NCI-H2196 (cell line): ENCODE data around the gene SEZ6L.

Source experiments
- DNase-seq: peaks from one replicate; lab custom pipeline; 2025; ENCODE audit not compliant: unreplicated experiment; lab: John Stamatoyannopoulos, UW

SEZ6L gene

GRCh38 chr22:26169315-26170111, at the start of gene SEZ6L:
Gene SEZ6L (plus strand): TSS chr22:26169462. CDS start chr22:26169670, 208 bp downstream.
- peak; percentile 30 for DNase-seq

- no peak for DNase-seq
These were observed 46.3 kb upstream of the SEZ6L start for GRCh38 chr22:26122920-26123468.

GRCh38 chr22:26124991-26125725, 44.1 kb upstream of the SEZ6L start:
- no peak for DNase-seq

GRCh38 chr22:26127126-26127525, 42.1 kb upstream of the SEZ6L start:
- DNase-seq = no peak

GRCh38 chr22:26127556-26127955, 41.7 kb upstream of the SEZ6L start:
- DNase-seq = no peak

DNA sequence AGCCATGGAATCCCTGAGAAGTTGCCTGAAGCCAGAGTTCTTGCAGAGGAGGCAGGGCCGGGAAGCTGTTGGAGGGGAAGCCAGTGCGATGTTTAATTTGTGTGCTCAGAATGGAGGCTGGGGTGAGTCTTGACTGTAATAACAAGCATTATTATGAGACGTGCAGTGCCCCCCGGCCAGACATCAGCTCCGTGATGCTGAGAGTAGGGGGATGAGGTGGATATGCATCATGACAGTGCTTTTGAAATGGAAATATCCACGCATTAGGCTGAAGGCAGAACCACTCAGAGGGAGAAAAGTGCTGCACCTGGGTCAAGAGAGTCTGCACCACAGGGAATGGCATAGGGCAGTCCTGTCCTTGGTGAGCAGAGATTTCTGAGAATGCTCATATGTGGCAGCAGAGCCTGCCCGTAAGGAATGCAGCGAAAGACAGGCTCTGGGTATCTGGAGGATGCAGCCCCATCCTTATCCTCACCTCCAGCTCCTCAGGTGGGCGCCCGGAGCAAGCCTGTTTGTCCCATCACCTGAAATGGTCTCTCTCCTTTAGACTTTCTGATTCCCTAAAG, 37.6 kb upstream of the SEZ6L start:
- DNase-seq = no peak

GRCh38 chr22:26134654-26135330, 34.5 kb upstream of the SEZ6L start:
- no peak for DNase-seq

DNA sequence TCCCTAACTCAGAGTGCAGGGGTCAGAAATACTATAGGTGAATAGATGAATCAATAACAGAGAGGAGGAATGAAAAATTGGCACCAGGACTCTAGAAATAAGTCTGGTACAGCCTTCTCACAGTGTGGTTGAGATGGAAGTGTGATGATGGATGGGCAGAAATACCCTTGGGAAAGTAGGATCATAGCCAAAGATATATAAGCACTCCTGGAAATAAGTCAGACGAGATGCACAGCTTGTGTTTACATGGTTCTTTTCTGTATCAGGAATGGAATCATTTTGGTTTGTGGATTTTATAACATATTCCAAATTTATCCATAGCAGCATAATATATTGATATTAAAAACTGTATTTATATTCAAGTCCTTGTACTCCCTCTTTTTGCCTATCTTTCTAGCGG, 33.5 kb upstream of the SEZ6L start:
- no peak for DNase-seq

DNA sequence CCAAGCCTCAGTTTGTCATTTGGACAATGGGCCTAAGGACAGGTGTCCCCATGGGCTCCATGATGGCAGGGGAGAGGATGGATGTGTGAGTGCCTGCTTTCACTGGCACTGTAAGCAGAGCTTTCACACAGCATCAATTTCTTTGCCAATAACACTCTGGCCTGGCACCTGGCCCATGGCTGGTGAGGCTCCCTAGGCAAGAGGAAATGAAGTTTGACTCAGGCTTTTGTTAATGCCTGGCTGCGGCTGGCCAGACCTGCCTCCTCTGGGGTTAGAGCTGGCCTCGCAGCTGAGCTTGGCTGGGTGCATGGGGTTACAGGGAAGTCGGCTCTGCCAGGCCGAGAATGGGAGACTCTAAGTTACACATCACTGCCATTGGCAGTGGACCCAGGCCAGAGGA, 30.0 kb upstream of the SEZ6L start:
- DNase-seq = peak; percentile 81

- DNase-seq = no peak
These were observed 27.4 kb upstream of the SEZ6L start for GRCh38 chr22:26141831-26142230.

DNA sequence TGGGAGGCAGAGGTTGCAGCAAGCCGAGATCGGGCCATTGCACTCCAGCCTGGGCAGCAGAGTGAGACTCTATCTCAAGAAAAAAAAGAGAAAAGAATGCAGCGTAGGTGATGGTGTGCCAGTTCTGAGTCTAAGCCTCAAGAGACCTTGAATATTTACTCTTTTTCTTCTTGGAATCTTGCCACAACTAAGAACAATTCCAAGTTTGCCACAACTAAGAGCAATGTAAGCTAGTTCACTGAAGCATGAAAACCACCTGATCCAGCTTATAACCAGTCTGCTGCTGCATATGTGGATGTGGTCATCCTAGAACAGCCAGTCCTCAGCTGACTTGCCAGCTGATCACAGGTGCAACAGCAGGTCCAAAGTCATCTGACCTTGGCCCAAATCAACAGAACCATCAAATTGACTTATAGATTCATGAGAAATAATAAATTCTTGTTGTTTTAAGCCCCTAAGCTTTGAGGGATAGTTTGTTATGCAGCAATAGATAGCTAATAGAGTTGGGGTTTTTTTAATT, 25.4 kb upstream of the SEZ6L start:
- DNase-seq = peak; percentile 2

GRCh38 chr22:26159886-26160285, 9.4 kb upstream of the SEZ6L start:
- no peak for DNase-seq

DNA sequence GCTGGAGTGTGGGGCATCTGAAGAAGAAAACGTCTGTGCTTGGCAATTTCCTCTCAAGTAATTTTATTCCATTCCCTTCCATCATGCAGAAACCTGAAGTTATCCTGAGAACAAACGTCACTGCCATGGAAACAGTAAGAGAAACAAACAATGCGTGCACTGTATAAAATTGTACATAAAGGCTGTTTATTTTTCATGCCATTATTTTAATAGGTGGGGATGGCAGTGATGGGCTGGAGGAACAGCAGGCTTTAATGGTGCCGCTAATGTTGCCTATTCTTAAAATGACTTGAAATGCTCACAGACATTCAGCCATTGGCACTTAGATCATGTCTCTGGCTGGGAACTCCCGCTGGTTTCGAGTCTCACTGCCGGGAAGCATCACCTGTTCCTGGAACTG, 7.5 kb upstream of the SEZ6L start:
- no peak for DNase-seq

DNA sequence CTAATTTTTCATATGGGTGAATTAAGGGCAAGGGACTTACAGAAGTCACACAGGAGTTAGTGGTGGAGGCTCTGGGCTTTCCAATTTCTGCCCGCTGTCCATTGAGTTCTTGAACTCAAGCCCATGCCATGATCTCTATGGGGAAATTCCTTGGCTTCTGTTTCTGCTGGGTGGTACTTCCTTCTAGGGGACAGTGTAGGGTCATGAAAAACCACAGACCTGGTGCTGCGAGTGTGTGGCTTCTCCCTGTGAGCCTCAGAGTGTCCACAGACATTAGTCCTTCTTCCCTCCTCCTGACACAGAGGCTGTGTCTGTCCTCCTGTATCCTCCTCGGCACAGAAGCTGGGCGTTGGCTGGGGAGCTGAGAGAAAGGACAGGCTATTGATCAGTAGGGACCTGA, 6.3 kb upstream of the SEZ6L start:
- no peak for DNase-seq

DNA sequence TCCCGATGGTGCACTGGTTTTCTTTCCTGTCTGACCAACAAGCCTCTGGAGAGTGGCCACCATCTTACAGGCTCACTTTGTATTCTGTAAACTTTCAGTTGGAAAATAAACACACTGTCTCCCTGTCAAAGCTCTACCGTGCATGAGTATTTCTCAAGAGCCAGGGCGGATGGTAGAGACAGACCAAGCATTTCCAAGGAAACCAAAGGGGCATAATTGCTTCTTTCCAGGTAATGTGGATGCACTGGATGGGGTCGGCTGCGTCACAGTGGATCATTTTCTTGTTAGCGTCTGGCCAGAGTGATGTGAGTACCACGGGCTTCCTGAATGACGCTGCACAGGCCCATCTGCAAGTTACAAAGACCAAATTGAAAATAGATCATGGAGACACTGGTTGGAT, 5.1 kb upstream of the SEZ6L start:
- DNase-seq = no peak

GRCh38 chr22:26168330-26168851, 871 bp upstream of the SEZ6L start:
- DNase-seq = no peak

- DNase-seq = no peak
These were observed 335 bp upstream of the SEZ6L start for GRCh38 chr22:26168939-26169314.

DNA sequence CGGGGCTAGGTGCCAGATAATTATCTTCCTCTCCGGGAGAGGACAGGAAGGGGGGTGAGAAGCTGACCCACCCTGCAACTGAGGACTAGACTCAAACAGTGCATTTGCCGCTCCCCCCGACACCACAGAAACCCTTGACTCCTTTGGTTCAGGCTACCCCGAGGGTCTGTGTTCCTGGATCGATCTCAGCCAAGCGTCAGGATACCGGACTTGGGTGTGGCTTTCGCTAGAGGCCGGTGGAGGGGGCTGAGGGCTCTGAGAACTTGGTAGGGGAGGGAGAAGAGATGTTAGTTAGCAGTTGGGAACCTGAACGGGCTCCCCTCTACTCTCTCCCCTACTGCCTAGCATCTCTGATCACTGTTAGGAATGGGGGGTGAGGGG, 840 bp downstream of the SEZ6L start:
- DNase-seq = no peak

- DNase-seq = peak; percentile 18
These were observed 1.7 kb downstream of the SEZ6L start for GRCh38 chr22:26170795-26171580.

DNA sequence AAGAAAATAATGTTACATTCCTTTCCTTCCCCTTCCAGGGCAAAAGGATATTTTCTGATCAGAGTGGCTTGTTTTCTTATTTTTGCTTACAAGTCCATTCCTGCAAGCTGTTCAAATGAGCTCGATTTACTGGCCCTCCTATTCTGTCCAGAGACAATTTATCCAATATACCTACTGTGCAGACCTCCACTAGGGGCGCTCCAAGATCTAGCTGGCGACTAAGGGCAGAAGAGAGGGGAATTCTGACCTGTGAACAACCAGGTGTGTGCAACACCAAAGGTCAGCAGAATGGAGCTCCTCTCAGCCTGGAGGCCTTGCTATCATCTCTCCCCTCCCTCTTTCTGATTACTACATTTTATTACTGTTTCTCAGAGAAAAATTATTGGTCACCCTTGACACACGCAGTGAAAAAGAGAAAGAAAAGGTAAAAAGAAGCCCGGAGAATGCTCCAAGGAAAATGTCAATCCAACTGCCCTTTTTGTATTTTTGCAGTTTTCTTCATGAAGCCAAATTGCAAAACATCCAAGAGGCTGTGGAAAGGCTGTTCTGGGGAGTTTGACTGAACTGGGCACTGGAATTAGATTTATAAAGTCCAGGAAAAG, 3.2 kb downstream of the SEZ6L start:
- peak; percentile 57 for DNase-seq
